M059J (cell line): Measurements from ENCODE around the gene TMEM107. TPM values are rescaled to one million over a fixed set of nuclear protein-coding genes. Genes with fewer than 3 reads are reported as not detected.
"Not testable (repeated sequence)": the region's sequence is repeated elsewhere in the genome, so short reads cannot be mapped to it uniquely, and the experiment has no call there.

Experiments used
- DNase-seq: peaks from one replicate; pipeline ENCODE4 v3.0.0-alpha.2; 2012; ENCODE audit warnings: low read depth
- total RNA-seq: library from RNA; depleted of rRNA; stranded (reverse); fragments of >200 nt; shearing (Covaris generic); gene quantifications from 2 replicates; pipeline ENCODE4 v1.2.3, GENCODE V29; 2014; rRNA removed

TMEM107 gene
- 27.5 and 31.5 TPM in 2 replicates for total RNA-seq

DNA sequence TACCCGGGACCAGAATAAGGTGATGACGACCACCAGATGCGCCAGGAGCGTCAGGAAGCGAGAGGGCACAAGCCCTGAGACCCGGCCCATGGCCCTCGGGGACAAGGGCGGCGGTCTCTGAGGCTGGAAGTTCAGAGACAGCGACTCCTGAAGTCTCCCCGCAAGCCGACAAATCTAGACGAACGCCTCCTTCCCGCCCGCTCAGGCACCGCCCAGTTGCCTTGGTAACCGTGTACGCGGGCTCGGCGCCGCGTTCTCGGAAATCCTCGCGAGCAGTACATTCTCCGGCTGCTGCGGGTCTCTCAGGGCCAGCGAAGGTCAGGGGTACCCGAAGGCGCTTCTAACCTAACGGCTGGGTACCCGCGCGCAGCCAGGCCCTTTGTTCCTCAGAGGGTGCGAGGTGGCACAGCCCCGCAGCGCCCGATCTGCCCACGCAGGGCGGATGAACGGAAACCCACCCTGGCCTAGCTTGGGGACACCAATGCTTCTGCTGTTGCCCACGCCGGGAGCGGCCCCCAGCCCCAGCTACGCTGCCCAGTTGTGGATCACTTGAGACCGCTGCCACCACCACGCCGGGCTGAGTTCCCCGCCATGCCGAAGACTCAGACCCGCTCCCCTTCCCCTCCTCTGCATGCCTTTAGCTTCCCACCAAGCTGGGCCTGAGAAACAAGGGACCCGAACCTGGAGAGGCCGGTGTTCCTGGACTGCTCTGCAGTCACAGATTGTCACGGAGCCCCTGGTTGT, at the start of gene TMEM107:
Gene TMEM107, minus strand, starts transcription at position 184 of the 744 bp plus-strand sequence. Its CDS starts 94 bp downstream, at position 90.
- peak; percentile 88 for DNase-seq

DNA sequence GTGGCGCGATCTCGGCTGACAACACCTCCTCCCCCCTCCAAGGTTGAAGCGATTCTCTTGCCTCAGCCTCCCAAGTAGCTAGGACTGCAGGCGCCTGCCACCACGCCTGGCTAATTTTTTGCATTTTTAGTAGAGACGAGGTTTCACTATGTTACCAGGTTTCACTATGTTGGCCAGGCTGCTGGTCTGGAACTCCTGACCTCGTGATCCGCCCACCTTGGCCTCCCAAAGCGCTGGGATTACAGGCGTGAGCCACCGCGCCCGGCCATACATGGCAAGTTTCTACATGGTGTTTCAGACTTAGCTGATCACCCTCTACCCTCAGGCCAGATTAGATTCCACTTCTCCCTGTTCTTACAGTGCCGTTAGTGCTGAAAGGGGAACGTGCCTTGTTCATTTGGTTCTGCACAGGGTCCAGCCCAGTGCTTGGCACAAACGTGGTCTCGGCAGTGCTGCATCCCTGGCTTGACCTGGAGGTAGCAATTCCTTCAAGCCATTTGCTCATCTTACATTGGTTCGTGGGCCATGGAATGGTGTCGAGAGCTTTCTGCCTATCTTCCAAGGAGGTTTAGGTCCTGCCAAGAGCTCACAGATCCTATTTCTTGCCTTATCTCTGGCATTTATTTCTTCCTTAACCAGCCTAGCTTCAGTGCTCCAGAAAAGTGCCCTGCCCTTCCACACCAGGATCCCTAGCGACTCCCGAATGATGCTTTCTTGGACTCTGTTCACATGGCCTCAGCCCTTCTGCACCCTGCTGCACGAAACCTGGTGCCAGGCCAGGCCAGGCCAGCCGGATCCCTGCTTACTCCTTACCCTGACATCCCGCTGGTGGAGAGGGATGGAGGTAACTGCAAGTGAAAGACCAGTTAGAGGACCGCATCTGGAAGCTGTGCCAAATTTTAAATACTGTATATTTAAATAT, 49.0 kb upstream of the TMEM107 start:
- no peak for DNase-seq

DNA sequence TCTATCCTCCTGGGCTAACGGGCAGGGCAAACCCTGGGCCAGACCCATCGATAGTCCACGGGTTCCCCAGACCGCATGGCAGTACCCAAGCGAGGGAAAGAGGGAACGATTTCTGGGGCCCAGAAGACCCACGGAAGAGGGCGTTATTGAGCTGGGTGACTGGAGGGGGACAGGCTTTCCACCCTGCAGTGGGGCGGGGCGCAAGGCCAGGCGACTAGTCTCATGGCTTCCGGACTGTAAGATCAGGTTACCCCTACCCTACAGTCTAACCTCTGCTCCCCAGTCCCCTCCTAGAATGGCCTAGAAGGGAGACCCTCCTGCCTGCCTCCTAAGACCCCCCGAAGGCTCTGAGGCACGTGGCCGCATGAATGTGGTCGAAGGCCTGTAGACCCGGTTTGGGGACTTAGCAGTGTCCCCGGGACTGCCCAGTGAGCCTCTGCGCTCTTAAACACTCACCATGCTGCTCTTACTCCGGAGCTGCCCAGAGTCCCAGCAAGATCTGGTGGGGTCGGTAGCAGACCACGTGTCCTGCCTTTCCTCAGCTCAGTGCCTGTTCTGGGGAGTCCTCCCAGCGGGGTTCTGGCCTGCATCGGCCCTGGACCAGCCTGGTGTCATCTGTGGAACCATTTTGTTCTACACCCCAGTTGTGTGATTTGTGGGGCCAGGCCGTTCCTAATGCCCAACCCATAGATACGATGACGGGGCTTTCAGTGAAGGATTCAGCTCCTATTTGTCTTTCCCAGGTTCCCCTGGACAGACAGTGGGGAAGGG, 47.4 kb upstream of the TMEM107 start:
- DNase-seq: peak; percentile 69

DNA sequence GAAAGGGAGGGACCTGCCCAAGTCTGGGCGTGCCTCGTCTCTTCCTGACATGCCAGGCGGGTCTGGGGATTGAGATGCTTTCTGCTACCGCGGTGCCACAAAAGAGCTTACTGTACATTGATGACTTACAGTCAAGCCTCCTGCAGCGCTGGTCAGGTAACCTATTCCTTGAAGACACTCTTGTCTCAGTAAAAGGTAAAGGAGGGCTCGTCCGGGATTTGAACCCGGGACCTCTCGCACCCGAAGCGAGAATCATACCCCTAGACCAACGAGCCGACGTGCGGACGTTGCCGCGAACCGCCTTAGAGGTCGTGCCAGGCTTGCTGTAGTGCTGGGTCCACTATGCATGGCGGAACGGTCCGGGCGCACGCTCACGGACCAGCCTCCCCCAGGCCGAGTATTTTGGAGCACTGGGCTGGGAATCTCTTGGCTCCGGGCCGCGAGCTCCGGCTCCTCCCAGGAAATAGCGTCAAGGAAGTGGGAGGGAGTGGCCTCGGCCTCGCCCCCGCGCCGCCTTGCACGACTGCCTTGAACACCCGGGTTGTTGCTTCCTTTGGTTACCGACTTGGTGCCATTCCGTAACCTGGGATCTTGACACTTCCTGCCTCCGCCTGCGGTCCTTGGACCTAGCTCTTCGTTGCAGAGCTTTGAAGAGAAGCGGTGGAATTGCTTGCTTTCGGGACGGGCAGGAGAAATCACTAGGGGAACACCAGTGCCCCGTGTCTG, 46.6 kb upstream of the TMEM107 start:
- DNase-seq: peak; percentile 94

DNA sequence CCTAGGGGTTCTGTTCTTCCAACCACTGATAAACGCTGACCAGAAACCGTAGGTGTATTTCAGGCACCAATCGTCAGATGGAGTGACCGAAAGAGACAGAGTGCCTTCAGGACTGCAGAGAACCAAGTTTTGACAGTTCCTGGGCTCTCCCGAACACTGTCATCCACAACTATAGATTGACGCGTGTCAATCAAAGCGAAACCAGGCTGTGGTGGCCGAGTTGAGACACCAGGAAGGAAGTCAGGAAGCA, 46.1 kb upstream of the TMEM107 start:
- no peak for DNase-seq

DNA sequence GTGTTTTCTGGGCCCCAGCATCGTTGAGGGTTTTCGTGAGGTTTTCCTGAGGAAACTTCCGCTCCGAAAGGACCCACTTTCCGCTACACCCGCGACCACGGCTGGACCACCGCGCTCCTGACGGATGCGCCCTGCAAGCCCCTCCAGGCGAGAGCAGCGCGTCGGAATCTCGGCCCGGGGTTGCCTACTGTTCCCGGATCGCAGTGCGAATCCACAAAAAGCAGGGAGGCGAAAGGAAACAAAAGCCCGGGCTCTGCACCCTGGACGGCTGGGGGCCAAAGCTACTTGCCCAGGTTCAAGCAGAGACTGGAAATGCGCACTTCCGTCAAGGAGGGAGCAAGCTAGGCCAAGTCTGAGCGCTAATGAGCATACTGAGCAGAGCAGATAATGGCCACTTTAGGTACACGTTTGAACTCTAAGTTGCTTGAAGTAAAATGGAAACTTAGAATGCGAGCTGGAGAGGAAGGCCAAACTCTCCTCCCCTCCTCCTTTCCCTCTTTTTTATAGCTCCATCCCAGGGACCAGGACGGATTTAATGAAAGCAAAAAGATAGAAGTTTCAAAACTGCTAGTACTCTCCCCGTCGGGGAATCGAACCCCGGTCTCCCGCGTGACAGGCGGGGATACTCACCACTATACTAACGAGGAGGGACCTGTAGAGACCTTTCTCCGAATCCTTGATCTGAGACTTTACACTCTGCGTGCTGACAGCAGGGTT, 45.6 kb upstream of the TMEM107 start:
- peak; percentile 87 for DNase-seq

DNA sequence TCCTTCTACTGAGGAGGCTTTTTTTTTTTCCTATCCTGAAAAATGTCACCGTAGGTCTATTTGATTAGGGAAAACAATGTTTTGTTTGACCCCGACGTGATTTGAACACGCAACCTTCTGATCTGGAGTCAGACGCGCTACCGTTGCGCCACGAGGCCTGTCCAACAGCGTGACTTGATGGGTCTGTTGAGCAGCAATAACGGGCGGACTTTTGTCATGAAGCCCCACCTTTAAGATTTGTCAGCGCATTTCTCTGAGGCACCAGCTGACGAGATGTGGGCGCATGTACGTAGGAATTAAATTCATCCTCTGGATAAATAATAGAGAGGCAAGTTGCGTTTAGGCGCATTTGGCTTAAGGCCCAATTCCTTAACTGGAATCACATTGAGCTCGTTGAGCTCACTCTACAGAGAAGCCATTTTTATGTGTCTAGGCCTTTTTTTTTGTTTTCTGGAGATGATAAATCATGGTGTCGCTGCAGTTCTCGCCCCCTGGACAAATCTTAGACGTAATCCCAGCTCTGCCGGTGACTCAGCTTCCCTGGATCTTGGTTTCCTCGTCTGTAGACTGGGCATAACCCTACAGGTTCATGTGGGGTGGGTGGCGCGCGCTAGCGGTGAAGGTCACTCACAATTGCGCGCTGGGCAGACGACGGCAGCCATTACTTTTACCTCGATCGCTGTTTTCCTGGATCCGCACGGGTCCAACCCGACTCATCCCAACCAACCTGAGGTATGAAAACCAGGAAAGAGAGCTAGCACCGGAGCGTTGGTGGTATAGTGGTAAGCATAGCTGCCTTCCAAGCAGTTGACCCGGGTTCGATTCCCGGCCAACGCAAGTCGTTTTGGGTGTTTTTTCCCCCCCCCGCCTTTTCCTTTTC, 44.8 kb upstream of the TMEM107 start:
- peak; percentile 89 for DNase-seq

DNA sequence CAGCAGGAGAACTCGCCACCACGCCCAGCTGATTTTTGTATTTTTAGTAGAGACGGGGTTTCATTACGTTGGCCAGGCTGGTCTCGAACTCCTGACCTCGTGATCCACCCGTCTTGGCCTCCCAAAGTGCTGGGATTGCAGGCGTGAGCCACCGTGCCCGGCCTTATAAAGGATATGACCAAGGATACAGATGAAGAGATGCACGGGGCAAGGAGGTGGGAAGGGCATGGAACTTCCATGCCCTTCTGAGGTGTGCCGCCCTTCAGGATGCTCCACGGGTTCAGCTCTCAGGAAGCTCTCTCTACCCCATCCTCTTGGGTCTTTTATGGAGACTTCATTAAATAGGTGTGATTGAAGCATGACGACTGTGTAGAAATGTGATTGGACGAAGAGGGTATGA, 37.8 kb upstream of the TMEM107 start:
- DNase-seq: not testable (repeated sequence)

DNA sequence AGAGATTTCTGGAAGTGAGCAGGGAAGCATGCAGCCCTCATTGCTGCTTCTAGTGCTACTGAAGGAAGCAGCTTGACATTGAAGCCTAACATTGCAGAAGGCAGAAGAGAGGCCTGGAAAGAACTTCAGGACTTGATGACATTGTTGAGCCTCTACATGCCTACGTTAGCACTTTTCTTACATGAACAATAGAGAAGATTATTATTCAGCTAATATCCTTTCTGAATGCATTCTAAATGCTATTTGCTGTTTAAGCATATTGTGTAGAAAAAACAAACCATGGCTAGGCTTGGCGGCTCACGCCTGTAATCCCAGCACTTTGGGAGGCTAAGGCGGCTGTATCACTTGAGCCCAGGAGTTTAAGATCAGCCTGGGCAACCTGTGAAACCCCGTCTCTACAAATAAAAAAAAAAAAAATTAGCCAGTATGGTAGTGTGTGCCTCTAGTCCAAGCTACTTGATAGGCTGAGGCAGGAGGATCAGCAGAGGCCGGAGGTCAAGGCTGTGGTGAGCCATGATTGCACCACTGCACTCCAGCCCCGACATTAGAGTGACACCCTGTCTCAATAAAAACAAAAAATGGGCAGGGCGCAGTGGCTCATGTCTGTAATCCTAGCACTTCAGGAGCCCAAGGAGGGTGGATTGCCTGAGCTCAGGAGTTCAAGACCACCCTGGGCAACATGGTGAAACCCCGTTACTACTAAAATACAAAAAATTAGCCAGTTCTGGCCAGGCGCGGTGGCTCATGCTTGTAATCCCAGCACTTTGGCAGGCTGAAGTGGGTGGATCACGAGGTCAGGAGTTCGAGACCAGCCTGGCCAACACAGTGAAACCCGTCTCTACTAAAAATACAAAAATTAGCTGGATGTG, 36.4 kb upstream of the TMEM107 start:
- peak; percentile 52 for DNase-seq

DNA sequence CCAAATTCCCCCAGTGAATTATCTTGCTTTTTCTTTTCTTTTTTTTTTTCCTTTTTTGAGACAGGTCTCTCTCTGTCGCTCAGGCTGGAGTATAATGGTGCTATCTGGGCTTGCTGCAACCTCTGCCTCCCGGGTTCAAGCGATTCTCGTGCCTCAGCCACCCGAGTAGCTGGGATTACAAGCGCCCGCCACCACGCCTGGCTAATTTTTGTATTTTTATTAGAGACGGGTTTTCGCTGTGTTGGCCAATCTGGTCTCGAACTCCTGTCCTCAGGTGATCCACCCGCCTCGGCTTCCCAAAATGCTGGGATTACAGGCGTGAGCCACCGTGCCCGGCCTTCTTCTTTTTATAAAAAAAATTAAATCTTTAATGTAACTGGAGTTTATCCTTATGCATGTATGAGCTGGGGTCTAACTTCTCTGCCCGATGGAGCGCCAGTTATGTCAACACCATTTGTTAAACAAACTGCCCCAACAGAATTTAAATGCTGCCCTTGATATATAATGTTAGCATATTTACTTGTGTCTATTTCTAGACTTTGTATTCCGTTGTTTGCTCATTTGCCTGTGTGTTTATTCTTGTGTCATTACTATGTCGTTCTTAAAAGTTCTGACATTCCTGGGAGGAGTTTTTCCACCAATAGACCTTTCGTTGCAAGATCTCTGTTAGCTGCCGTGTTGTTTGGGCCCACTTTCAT, 34.7 kb upstream of the TMEM107 start:
- no peak for DNase-seq

DNA sequence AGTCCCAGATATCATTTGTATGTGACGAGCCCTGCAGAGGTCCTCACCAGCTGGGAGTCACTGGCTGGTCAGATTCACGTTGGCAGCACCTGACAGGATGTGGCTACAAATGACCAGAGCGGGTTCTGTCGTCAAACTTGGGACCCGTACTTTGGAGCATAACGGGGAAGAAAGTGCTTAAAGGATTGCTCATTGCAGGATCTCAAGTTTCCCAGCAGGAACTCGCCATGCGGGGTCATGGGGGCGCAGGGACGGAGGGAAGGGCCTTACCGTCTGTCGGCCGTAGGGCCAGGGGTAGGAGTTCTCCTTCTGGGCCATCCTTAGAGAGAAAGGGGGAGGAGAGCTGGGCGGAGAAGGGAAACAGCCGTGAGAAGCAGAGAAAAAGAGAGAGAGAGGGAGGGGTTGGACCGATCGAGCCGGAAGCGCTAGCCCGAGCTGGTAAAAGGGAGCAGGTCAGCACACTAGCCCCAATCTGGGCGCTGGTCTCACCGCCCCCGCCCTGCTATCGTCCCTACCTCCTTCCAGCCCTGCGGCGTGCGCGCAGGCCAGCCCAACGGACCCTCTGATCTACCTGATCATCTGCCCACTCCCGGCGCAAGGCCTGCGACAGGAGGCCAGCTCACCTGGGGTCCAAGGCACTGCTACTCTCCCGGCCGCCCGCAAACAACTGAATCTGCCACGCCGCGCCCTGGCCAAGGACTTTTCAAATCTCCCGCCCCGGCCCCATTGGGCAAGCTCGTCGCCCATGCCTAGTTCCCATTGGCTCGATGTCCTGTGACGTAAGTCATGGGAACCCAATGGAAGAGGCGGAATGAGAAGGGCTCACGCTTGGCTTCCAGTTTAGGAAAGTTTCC, 34.0 kb upstream of the TMEM107 start, which contains the start of gene AURKB:
Gene AURKB, minus strand, starts transcription at position 669 of the 854 bp plus-strand sequence. Its CDS starts 351 bp downstream, at position 318.
- DNase-seq: peak; percentile 98

DNA sequence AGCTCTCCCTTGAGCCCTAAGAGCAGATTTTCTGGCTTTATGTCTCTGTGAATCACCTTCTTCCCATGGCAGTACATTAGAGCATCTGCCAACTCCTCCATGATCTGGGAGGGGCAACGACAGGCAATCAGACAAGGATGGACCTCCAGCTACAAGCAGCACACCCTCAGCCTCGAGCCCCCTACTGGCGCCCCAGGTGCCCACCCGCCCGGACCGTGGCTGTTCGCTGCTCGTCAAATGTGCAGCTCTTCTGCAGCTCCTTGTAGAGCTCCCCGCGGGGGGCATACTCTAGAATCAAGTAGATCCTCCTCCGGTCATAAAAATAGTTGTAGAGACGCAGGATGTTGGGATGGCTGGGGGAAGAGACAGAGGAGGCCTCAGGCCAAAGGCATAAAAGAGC, 30.4 kb upstream of the TMEM107 start:
- DNase-seq: no peak

DNA sequence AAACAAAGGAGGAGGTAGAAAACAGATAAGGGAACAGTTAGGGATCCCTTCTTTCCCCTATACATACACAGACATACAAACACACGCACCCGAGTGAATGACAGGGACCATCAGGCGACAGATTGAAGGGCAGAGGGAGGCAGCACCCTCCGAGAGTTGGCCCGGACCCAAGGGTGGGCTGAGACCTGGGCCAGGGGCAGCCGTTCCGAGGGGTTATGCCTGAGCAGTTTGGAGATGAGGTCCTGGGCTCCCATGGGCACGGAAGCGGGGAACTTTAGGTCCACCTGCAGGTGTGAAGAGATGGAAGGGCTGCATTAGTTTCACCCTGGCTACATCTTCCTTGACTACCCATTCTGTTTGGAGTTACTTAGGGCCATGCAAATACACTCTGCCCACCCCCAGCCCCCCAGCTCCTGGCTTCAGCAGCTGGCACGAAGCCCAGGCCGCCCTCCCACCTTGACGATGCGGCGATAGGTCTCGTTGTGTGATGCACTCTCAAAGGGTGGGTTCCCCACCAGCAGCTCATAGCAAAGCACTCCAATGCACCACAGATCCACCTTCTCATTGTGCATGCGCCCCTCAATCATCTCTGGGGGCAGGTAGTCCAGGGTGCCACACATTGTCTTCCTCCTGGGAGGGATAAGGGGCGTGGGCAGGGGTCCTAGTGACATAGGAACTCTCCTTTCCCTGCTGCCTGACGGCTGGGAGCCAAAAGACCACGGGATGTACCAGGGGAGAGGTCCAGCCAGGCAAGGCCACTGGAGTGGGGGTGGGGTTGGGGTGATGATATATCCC, 28.8 kb upstream of the TMEM107 start:
- DNase-seq: no peak

DNA sequence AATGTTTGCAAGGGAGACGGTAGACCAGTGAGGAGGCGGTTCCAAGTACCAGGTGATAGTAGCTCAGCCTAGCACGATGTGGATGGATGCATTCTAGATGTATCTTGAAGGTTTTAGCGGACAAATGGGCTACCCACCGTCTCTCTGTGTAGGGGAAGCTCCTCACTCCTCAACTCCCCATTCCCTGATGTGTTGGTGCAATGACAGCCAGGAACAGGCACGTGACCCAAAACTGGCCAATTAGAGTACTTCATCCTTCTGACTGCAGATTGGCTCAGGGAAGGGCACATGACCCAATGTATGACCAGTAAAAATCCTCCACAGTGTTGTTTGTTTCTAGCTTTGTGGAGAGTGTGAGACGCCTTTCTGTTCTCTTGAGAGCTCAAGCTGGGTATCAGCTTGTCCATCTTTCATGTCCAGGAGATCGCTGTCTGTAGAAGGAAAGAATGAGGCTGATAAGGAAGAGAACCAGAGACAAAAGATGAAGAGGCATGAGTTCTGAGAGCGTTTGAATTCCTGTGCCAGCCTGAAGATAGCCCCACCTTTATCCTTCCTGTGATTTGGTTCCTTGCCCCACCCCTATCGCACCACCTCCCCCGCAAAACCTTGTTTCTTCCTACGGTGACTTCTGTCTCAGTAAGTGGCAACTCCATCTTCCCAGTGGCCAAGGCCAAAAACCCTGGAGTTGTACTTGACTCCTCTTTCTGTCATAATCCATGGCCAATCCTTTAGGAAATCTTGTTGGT, 16.1 kb upstream of the TMEM107 start:
- peak; percentile 62 for DNase-seq

DNA sequence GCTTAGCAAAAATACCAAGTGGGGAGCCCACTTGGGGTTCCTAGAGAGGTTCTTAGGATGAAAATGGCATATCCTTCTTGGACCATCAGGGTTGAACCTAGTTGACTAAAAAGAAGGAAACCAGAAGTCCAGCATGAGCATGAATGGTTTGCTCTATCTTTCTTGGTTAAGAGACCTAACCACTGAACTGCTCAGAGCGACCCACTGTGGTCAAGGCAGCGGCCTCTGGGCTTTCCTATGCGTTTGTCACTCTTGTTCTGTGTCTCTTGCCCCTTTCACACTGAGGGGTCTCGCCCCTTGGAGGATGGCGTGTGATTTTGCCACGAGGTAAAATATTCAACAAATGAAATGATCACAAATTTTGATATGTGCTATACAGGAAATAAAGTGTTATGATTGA, 14.3 kb upstream of the TMEM107 start:
- DNase-seq: no peak
